K562 (cell line): ENCODE data around the gene ANKRD13C. TPM values are rescaled to one million over a fixed set of nuclear protein-coding genes. Genes with fewer than 3 reads are reported as not detected.

Source experiments
- ATAC-seq: fragments of 200-7000 bp; cut with Tn5 transposase; 3 replicates; pipeline ENCODE4 v1.9.1; 2020; ENCODE audit warnings: moderate library complexity
- BruUV-seq: library from RNA; stranded (reverse); fragments of 400-500 nt; replicated peaks from 2 replicates; lab custom pipeline; 2021; lab: Mats Ljungman, UMichigan
- CTCF ChIA-PET: fragments of 300-600 bp; formaldehyde crosslinking; extraction: SDS; loops from one replicate; lab custom pipeline; 2021; ENCODE audit warnings: low intra/inter-chr PET ratio; lab: Yijun Ruan, JAX
- POLR2A ChIA-PET: fragments of 300-600, 350-650 bp; sonication (Branson Sonifier 250); formaldehyde crosslinking; extraction: SDS; loops from one replicate; lab custom pipeline; 2021; ENCODE audit warnings: antibody characterized with exemption, inconsistent platforms; lab: Yijun Ruan, JAX
- DNase-seq, 4 experiments: peaks; one replicate each; pipeline versions ENCODE4 v3.0.0 to v3.0.0-alpha.2; 2011 to 2018; ENCODE audit warnings: low spot score in 3 of 4, mixed read lengths in 3 of 4; ENCODE audit errors: extremely low read depth in 1 of 4
- FAIRE-seq: peaks from 2 replicates; lab custom pipeline; 2011; peaks lifted over from hg19 to GRCh38; lab: Jason Lieb, UNC
- H2AFZ ChIP-seq: 2 replicates; pipeline ENCODE4 v1.6.0; 2011; ENCODE audit warnings: low read depth, low read length, control low read depth, inconsistent platforms
- H3K27ac ChIP-seq: fragments of 200-600 bp; 3 replicates; pipeline ENCODE4 v1.8.0; 2011; ENCODE audit warnings: low read depth, mild to moderate bottlenecking, control low read depth, inconsistent platforms, low read length, moderate library complexity, mixed read lengths; ENCODE audit errors: extremely low read depth
- H3K27me3 ChIP-seq, 2 experiments: fragments of 300-600 bp in 1 of 2; 2 replicates in 1 of 2; 3 replicates in 1 of 2; pipeline versions ENCODE4 v1.6.0 to v1.8.0; 2011; ENCODE audit warnings: inconsistent platforms in 2 of 2, low read length in 2 of 2, mild to moderate bottlenecking in 1 of 2, mixed read lengths in 1 of 2, moderate library complexity in 1 of 2; ENCODE audit not compliant: control insufficient read depth in 2 of 2, insufficient read depth in 2 of 2
- H3K36me3 ChIP-seq: fragments of 300-600 bp; 3 replicates; pipeline ENCODE4 v1.8.0; 2011; ENCODE audit warnings: mild to moderate bottlenecking, low read length, inconsistent platforms; ENCODE audit not compliant: control insufficient read depth, insufficient read depth
- H3K4me1 ChIP-seq, 2 experiments: fragments of 200-600 bp in 1 of 2; replicated peaks in 1 of 2; 2 replicates in 1 of 2; 3 replicates in 1 of 2; pipeline versions ENCODE4 v1.5.1 to v1.8.0; 2011; ENCODE audit warnings: inconsistent platforms in 2 of 2, low read length in 2 of 2, mild to moderate bottlenecking in 1 of 2, mixed read lengths in 1 of 2, moderate library complexity in 1 of 2; ENCODE audit not compliant: control insufficient read depth in 2 of 2, insufficient read depth in 2 of 2
- H3K4me2 ChIP-seq: 2 replicates; pipeline ENCODE4 v1.6.1; 2011; ENCODE audit warnings: low read length, control low read depth, inconsistent platforms, mixed read lengths; ENCODE audit not compliant: insufficient read depth
- H3K4me3 ChIP-seq: fragments of 200-600 bp; sonication (generic), shearing (Covaris generic); 2 replicates; pipeline ENCODE4 v1.5.1; 2016; ENCODE audit warnings: control low read depth, inconsistent platforms
- H3K79me2 ChIP-seq: fragments of 200-600 bp; 3 replicates; pipeline ENCODE4 v1.8.0; 2011; ENCODE audit warnings: low read length, inconsistent platforms; ENCODE audit not compliant: control insufficient read depth, insufficient read depth
- H3K9ac ChIP-seq, 2 experiments: 2 replicates each; pipeline versions ENCODE4 v1.6.0 to v1.6.1; 2011; ENCODE audit warnings: low read depth in 2 of 2, low read length in 2 of 2, control low read depth in 1 of 2, inconsistent platforms in 1 of 2, mild to moderate bottlenecking in 1 of 2, mixed read lengths in 1 of 2; ENCODE audit not compliant: insufficient read depth in 1 of 2
- H3K9me1 ChIP-seq: one replicate; pipeline ENCODE4 v1.6.0; 2011; ENCODE audit warnings: inconsistent platforms, mild to moderate bottlenecking, low read length, moderate library complexity; ENCODE audit not compliant: control insufficient read depth, insufficient read depth
- H3K9me3 ChIP-seq: replicated peaks from 2 replicates; pipeline ENCODE4 v1.5.1; 2011; ENCODE audit warnings: low read depth, low read length, inconsistent platforms; ENCODE audit not compliant: control insufficient read depth, insufficient read depth
- H4K20me1 ChIP-seq: replicated peaks from 2 replicates; pipeline ENCODE4 v1.6.1; 2011; ENCODE audit warnings: low read length, inconsistent platforms, mixed read lengths; ENCODE audit not compliant: control insufficient read depth, insufficient read depth
- BHLHE40 ChIP-seq: IDR thresholded peaks from 2 replicates; pipeline ENCODE4 v1.6.1; 2011; ENCODE audit warnings: low read length, improper control_type of control experiment
- MGA ChIP-seq: fragments of 450-650 bp; IDR thresholded peaks from 2 replicates; pipeline ENCODE4 v1.6.1; 2016; ENCODE audit warnings: mild to moderate bottlenecking, moderate library complexity
- MTA1 ChIP-seq: fragments of 450-650 bp; IDR thresholded peaks from 2 replicates; pipeline ENCODE4 v1.6.1; 2017; ENCODE audit warnings: borderline replicate concordance
- MTA2 ChIP-seq: fragments of 450-650 bp; IDR thresholded peaks from 2 replicates; pipeline ENCODE4 v1.6.1; 2016; ENCODE audit warnings: low read depth
- STAT5B ChIP-seq: fragments of 250-450 bp; sonication (Bioruptor Pico); IDR thresholded peaks from 2 replicates; pipeline ENCODE4 v1.8.0; 2021; ENCODE audit warnings: mild to moderate bottlenecking, inconsistent platforms
- WGBS: fragments of 100-300 bp; shearing (Covaris generic); methylation state at CpG from one replicate; pipeline ENCODE4 v1.1.6; 2016; ENCODE audit warnings: low coverage, mixed read lengths; ENCODE audit not compliant: insufficient coverage; ENCODE audit errors: missing lambda C conversion rate; 5-methylcytosine and 5-hydroxymethylcytosine counted together
- in situ Hi-C: fragments of 300-500 bp; cut with MboI; formaldehyde crosslinking; loops from 4 replicates; pipeline ENCODE4 v1.15.0; 2018; ENCODE audit warnings: inconsistent platforms, mixed read lengths
- intact Hi-C: fragments of 100-400 bp; cut with micrococcal nuclease; formaldehyde crosslinking; loops from 2 replicates; pipeline ENCODE4 v1.14.2; 2022
- polyA plus RNA-seq, 8 experiments: library from polyadenylated mRNA; depleted of rRNA in 4 of 8; stranded (reverse) in 5 of 8; unstranded in 3 of 8; fragments of >200 nt; fragmentation: Nextera tagmentation in 2 of 8; fragmentation: Illumina TruSeq in 1 of 8; extraction: Ambion mirVana in 2 of 8; extraction: Trizol in 1 of 8; gene quantifications; 2 replicates each; pipeline versions ENCODE4 v1.2.1 to v1.2.3, GENCODE V29; 2011 to 2014; ENCODE audit warnings: inconsistent platforms in 1 of 8, missing spikeins in 1 of 8
- total RNA-seq, 7 experiments: library from RNA; depleted of rRNA in 6 of 7; stranded (reverse); fragments of >200 nt in 6 of 7; fragmentation: Illumina TruSeq in 2 of 7; extraction: Trizol in 2 of 7; gene quantifications; 2 replicates each; pipeline versions ENCODE4 v1.2.1 to v1.2.3, GENCODE V29; 2011 to 2021; ENCODE audit warnings: low replicate concordance in 1 of 7
- TF ChIP-seq, protein P1 (sequence below): fragments of 450-650 bp; IDR thresholded peaks from 2 replicates; pipeline ENCODE4 v1.6.1; 2016
- TF ChIP-seq, protein P2 (sequence below): fragments of 250-450 bp; sonication (Bioruptor Pico); IDR thresholded peaks from 2 replicates; pipeline ENCODE4 v1.5.1; 2021; ENCODE audit warnings: mild to moderate bottlenecking

The ANKRD13C gene
- total and polyA plus RNA-seq, 9 of the 15 experiments (the other 6 are each of a cell fraction or from before 2014, with no cell fraction given), result 3.4 to 22.8 (median 12.5) TPM

DNA sequence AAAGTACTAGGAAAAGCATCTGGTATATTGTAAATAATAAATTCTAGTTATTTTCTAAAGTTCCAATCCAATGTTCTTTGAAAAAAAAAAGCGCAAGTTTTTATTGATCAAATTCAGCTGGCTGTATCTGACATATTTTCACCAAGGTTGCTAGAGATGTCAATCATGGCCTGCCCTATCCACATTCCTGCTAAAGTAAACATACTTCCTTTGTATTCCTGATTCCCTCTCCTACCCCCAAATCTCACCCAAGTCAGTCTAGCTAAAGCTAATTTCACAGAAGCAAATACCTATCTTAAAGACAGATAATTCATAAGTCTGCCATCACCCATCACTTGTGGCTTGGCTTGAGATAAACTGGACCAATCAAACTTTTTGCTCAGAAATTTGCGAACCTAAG, 21.3 kb downstream of the ANKRD13C start:
- CTCF ChIA-PET, result no interaction called here
- 96% methylated on average over 2 of the region's 2 CpGs for WGBS
- Histone ChIP-seq H3K9me3 (no peaks in the 10 kb centered on the region), H3K4me2 (no peak overlapping the region), H3K27me3 (no peaks in the 10 kb centered on the region)
- TF ChIP-seq, protein P1, sequence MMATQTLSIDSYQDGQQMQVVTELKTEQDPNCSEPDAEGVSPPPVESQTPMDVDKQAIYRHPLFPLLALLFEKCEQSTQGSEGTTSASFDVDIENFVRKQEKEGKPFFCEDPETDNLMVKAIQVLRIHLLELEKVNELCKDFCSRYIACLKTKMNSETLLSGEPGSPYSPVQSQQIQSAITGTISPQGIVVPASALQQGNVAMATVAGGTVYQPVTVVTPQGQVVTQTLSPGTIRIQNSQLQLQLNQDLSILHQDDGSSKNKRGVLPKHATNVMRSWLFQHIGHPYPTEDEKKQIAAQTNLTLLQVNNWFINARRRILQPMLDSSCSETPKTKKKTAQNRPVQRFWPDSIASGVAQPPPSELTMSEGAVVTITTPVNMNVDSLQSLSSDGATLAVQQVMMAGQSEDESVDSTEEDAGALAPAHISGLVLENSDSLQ, result peak; percentile 29; the same call in 1 of the 2 replicates
- TF ChIP-seq MTA2 (no peak), MGA (no peak), BHLHE40 (no peak), STAT5B (CRISPR knock-in tag) (no peak), MTA1 (no peak)
- TF ChIP-seq, protein P2, sequence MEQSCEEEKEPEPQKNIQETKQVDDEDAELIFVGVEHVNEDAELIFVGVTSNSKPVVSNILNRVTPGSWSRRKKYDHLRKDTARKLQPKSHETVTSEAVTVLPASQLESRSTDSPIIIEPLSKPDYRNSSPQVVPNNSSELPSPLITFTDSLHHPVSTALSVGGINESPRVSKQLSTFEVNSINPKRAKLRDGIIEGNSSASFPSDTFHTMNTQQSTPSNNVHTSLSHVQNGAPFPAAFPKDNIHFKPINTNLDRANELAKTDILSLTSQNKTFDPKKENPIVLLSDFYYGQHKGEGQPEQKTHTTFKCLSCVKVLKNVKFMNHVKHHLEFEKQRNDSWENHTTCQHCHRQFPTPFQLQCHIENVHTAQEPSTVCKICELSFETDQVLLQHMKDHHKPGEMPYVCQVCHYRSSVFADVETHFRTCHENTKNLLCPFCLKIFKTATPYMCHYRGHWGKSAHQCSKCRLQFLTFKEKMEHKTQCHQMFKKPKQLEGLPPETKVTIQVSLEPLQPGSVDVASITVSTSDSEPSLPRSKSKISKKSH, result no peak
- TF ChIP-seq, all 486 proteins: peak for 1
- H4K20me1 ChIP-seq, result no peaks in the 10 kb centered on the region
- no peaks in the 10 kb centered on the region for H3K9me1 ChIP-seq
- H3K4me3 ChIP-seq, result no peak overlapping the region
- in situ Hi-C loops, result no loop called here
- H2AFZ ChIP-seq, result no peak overlapping the region
- H3K9ac ChIP-seq, result no peak overlapping the region
- ATAC-seq (no peak), DNase-seq (no peak), FAIRE-seq (no peak)
- intact Hi-C loops, result no loop called here
- H3K4me1 ChIP-seq, result no peaks in the 10 kb centered on the region
- H3K79me2 ChIP-seq, result peaks cover 15% of the 10 kb centered on the region; the same call in 1 of the 3 replicates
- H3K27ac ChIP-seq, result no peak overlapping the region
- POLR2A ChIA-PET, result interaction anchor here (0.6 kb wide), 1 partner anchor 21 kb away, joined by 3 read pairs; the partner anchor contains the start of gene ANKRD13C
- TSS peak; percentile 17 for BruUV-seq
- peaks cover 11% of the 10 kb centered on the region; the same call in 2 of the 3 replicates for H3K36me3 ChIP-seq
